B cell (primary cell): Measurements from ENCODE around the gene ERO1B. TPM values are rescaled to one million over a fixed set of nuclear protein-coding genes. Genes with fewer than 3 reads are reported as not detected.

Experiments
- ATAC-seq: fragments of 200-7000 bp; cut with Tn5 transposase; one replicate; pipeline ENCODE4 v1.10.0; 2021; ENCODE audit warnings: low read depth, mild to moderate bottlenecking, moderate number of reproducible peaks, moderate library complexity
- CTCF ChIA-PET: fragments of 350-600 bp; sonication (Branson Sonifier 250); formaldehyde crosslinking; loops from one replicate; lab custom pipeline; 2021; ENCODE audit warnings: antibody characterized with exemption, inconsistent platforms; lab: Charles Lee
- POLR2A ChIA-PET: fragments of 350-600 bp; sonication (Branson Sonifier 250); formaldehyde crosslinking; loops from one replicate; lab custom pipeline; 2021; ENCODE audit warnings: antibody characterized with exemption; lab: Charles Lee
- DNase-seq: peaks from one replicate; pipeline ENCODE4 v3.0.0; 2013
- H2AFZ ChIP-seq: 2 replicates; pipeline ENCODE4 v1.6.1; 2012; ENCODE audit warnings: mild to moderate bottlenecking, low read depth, low read length; ENCODE audit not compliant: insufficient read depth, poor library complexity, severe bottlenecking
- H3K27ac ChIP-seq, 2 donors: 1 replicate in 1 of 2; 2 replicates in 1 of 2; pipeline ENCODE4 v1.5.1; 2012 to 2013; ENCODE audit warnings: low read length in 2 of 2, mild to moderate bottlenecking in 2 of 2, moderate library complexity in 1 of 2
- H3K27me3 ChIP-seq, 4 experiments: fragments of 200-600 bp in 1 of 4; sonication (generic) in 1 of 4; replicated peaks in 1 of 4; 1 replicate in 2 of 4; 2 replicates in 2 of 4; pipeline versions ENCODE4 v1.6.1 to v1.7.0; 2013 to 2016; ENCODE audit warnings: low read length in 3 of 4, mild to moderate bottlenecking in 2 of 4, mixed read lengths in 1 of 4, moderate library complexity in 1 of 4; ENCODE audit not compliant: insufficient read depth in 4 of 4, control insufficient read depth in 3 of 4; ENCODE audit errors: control extremely low read depth in 1 of 4
- H3K36me3 ChIP-seq, 2 experiments: replicated peaks in 1 of 2; 1 replicate in 1 of 2; 2 replicates in 1 of 2; pipeline versions ENCODE4 v1.6.1 to v1.7.1; 2013; ENCODE audit warnings: low read length in 1 of 2; ENCODE audit not compliant: insufficient read depth in 2 of 2, control insufficient read depth in 1 of 2; ENCODE audit errors: control extremely low read depth in 1 of 2, extremely low read depth in 1 of 2
- H3K4me1 ChIP-seq, 2 donors: fragments of 200-600 bp in 1 of 2; sonication (generic) in 1 of 2; 1 replicate in 1 of 2; 2 replicates in 1 of 2; pipeline versions ENCODE4 v1.5.1 to v1.6.1; 2013 to 2017; ENCODE audit warnings: low read length in 2 of 2; ENCODE audit not compliant: control insufficient read depth in 2 of 2, insufficient read depth in 2 of 2
- H3K4me2 ChIP-seq: replicated peaks from 2 replicates; pipeline ENCODE3; 2012; ENCODE audit warnings: mild to moderate bottlenecking, low read depth, low read length; ENCODE audit not compliant: poor library complexity, severe bottlenecking
- H3K4me3 ChIP-seq, 5 experiments: fragments of 200-600 bp in 1 of 5; sonication (generic) in 1 of 5; 1 replicate in 3 of 5; 2 replicates in 2 of 5; pipeline versions ENCODE4 v1.5.1 to v1.7.0; 2011 to 2016; ENCODE audit warnings: low read length in 4 of 5, mild to moderate bottlenecking in 4 of 5, low read depth in 2 of 5, control low read depth in 1 of 5, moderate library complexity in 1 of 5; ENCODE audit not compliant: insufficient read depth in 1 of 5; ENCODE audit errors: control extremely low read depth in 1 of 5, extremely low read depth in 1 of 5
- H3K79me2 ChIP-seq: fragments of 200-600 bp; sonication (generic); one replicate; pipeline ENCODE4 v1.6.0; 2016; ENCODE audit warnings: low read length; ENCODE audit not compliant: control insufficient read depth, insufficient read depth
- H3K9ac ChIP-seq: fragments of 200-600 bp; sonication (generic); 2 replicates; pipeline ENCODE4 v1.6.1; 2017; ENCODE audit warnings: mild to moderate bottlenecking, low read length, moderate library complexity
- H3K9me3 ChIP-seq, 3 donors: one replicate each; pipeline versions ENCODE4 v1.6.1 to v1.7.1; 2013; ENCODE audit warnings: low read length in 2 of 3; ENCODE audit not compliant: control insufficient read depth in 2 of 3, insufficient read depth in 1 of 3; ENCODE audit errors: control extremely low read depth in 1 of 3
- H4K20me1 ChIP-seq: 2 replicates; pipeline ENCODE4 v1.6.0; 2012; ENCODE audit warnings: mild to moderate bottlenecking, low read length; ENCODE audit not compliant: insufficient read depth, control insufficient read depth, poor library complexity, severe bottlenecking
- H3K27ac Mint-ChIP-seq: one replicate; pipeline ENCODE4 v1.8.0; 2021; ENCODE audit warnings: mixed read lengths
- H3K27me3 Mint-ChIP-seq: one replicate; pipeline ENCODE4 v1.8.0; 2021; ENCODE audit warnings: mixed read lengths
- H3K4me1 Mint-ChIP-seq: one replicate; pipeline ENCODE4 v1.8.0; 2021; ENCODE audit warnings: mixed read lengths
- H3K4me3 Mint-ChIP-seq: one replicate; pipeline ENCODE4 v1.8.0; 2021; ENCODE audit warnings: mixed read lengths
- H3K9me3 Mint-ChIP-seq: one replicate; pipeline ENCODE4 v1.8.0; 2022; ENCODE audit warnings: mixed read lengths; ENCODE audit not compliant: insufficient read depth
- CTCF ChIP-seq: fragments of 200-600 bp; IDR thresholded peaks from one replicate; pipeline ENCODE4 v1.8.0; 2022; ENCODE audit warnings: antibody characterized with exemption, mild to moderate bottlenecking
- EZH2 ChIP-seq: IDR thresholded peaks from 2 replicates; pipeline ENCODE4 v1.6.1; 2012; ENCODE audit warnings: borderline replicate concordance, low read depth, mild to moderate bottlenecking, moderate library complexity, low read length; ENCODE audit not compliant: insufficient read depth, poor library complexity, severe bottlenecking
- WGBS: methylation state at CpG from one replicate; pipeline ENCODE4 v1.1.5; 2013; ENCODE audit warnings: missing lambda C conversion rate; ENCODE audit not compliant: insufficient coverage; 5-methylcytosine and 5-hydroxymethylcytosine counted together
- intact Hi-C: fragments of 100-400 bp; cut with micrococcal nuclease; formaldehyde crosslinking; loops from one replicate; pipeline ENCODE4 v1.10.0; 2022
- polyA plus RNA-seq: library from polyadenylated mRNA; depleted of rRNA; stranded (reverse); fragments of >200 nt; gene quantifications from 2 replicates; pipeline ENCODE4 v1.2.3, GENCODE V29; 2012
- total RNA-seq, 2 donors: library from RNA; stranded (reverse); fragments of 120-200 nt in 1 of 2; gene quantifications; 1 replicate in 1 of 2; 2 replicates in 1 of 2; pipeline versions ENCODE4 v1.2.3 to v1.2.4, GENCODE V29; 2013 to 2022

The ERO1B gene
- total and polyA plus RNA-seq, 2 donors (not counting 1 experiment from before 2014, with no cell fraction given): 5.1 to 25.6 TPM

DNA sequence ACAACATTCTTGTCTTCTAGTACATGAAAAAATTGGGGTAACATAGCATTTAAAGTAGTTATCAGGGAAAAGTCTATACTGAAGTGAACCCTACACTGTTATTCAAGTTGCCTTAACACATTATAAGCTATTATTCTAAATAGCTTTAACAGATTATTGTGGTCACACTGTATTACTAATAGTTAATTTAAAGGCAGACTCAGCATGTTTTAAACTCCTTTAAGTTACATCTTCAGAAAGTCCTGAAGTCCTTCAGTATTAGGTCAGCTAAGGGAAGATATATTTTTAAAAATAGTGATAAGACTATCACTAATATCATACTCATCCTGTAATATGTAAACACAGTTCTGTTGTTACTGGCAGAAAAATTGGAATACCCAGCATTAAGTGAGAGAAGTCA lies 72.0 kb downstream of the ERO1B start:
- intact Hi-C loops: no loop called here
- CTCF ChIA-PET: no interaction called here
- no peak for DNase-seq

DNA sequence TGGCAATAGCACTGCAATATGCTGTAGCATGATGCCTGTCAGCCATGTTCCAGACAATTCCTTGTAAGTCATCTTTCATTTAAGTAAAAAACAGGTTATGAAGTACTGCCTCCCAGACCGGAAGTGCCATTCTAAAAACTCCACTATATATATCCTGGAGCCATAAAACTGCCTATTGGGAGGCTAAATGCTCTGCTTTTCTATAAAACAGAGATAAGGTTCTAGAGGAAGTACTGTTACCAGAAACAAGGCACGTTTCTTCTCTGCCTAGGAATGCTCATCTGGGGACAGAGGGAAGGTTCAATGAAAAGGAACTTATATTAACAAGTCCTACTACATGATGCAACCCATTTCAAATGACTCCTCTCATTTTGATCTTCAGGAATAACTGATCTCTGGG lies 72.6 kb downstream of the ERO1B start:
- ATAC-seq: no peak
- Mint-ChIP-seq H3K27me3 (no peaks in the 10 kb centered on the region), H3K4me1 (no peaks in the 10 kb centered on the region), H3K27ac (no peak overlapping the region), H3K4me3 (no peak overlapping the region), H3K9me3 (no peaks in the 10 kb centered on the region)
- Histone ChIP-seq H2AFZ (no peak overlapping the region), H3K27me3 (no peaks in the 10 kb centered on the region), H3K4me1 (no peaks in the 10 kb centered on the region), H3K36me3 (peaks cover 0 to 5% of the 10 kb centered on the region in 2 experiments), H3K4me3 (no peak overlapping the region), H3K79me2 (no peaks in the 10 kb centered on the region), H4K20me1 (no peaks in the 10 kb centered on the region), H3K9me3 (no peaks in the 10 kb centered on the region), H3K4me2 (no peak overlapping the region), H3K9ac (no peak overlapping the region), H3K27ac (no peak overlapping the region)
- intact Hi-C loops: no loop called here
- ChIA-PET CTCF (no interaction called here), POLR2A (no interaction called here)
- TF ChIP-seq EZH2: no peak
- TF ChIP-seq CTCF: no peak
- WGBS: no CpG with 5 or more reads among the region's 2 CpGs
- DNase-seq: no peak

More for the DNA sequence above, 72.0 kb downstream of the ERO1B start:
- Histone ChIP-seq H3K4me3 (no peak overlapping the region), H3K27ac (no peak overlapping the region), H3K4me2 (no peak overlapping the region), H3K9me3 (no peaks in the 10 kb centered on the region), H3K36me3 (peaks cover 0 to 7% of the 10 kb centered on the region in 2 experiments), H3K9ac (no peak overlapping the region), H3K79me2 (no peaks in the 10 kb centered on the region), H4K20me1 (no peaks in the 10 kb centered on the region), H3K4me1 (no peaks in the 10 kb centered on the region), H2AFZ (no peak overlapping the region), H3K27me3 (no peaks in the 10 kb centered on the region)
- H3K4me1 Mint-ChIP-seq: no peaks in the 10 kb centered on the region
- no peaks in the 10 kb centered on the region for H3K27me3 Mint-ChIP-seq
- POLR2A ChIA-PET: no interaction called here
- TF ChIP-seq CTCF (no peak), EZH2 (no peak)
- no peak for ATAC-seq
- no peaks in the 10 kb centered on the region for H3K9me3 Mint-ChIP-seq
- no peak overlapping the region for H3K4me3 Mint-ChIP-seq
- no peak overlapping the region for H3K27ac Mint-ChIP-seq
